HUDEP-2 (cell line): Measurements from ENCODE around the gene FBF1.
"Not testable (repeated sequence)": the region's sequence is repeated elsewhere in the genome, so short reads cannot be mapped to it uniquely, and the experiment has no call there.

Experiments used
- DNase-seq, 76 experiments: peaks; one replicate each; lab custom pipeline; 2025; ENCODE audit not compliant: unreplicated experiment in 76 of 76; lab: John Stamatoyannopoulos, UW

The FBF1 gene

GRCh38 chr17:75876938-75877751 is 63.7 kb downstream of the FBF1 start:
- peak in 1 of 76 experiments; percentile 35 for DNase-seq

- no peak for DNase-seq
Measured at GRCh38 chr17:75876190-75876937, 64.5 kb downstream of the FBF1 start.

- no peak for DNase-seq
Measured at GRCh38 chr17:75875940-75876189, 65.0 kb downstream of the FBF1 start.

- no peak for DNase-seq
Measured at GRCh38 chr17:75875182-75875939, 65.5 kb downstream of the FBF1 start.

- DNase-seq, result no peak
Measured at GRCh38 chr17:75874323-75875181, 66.3 kb downstream of the FBF1 start.

- DNase-seq, result no peak
Measured at GRCh38 chr17:75873587-75874322, 67.1 kb downstream of the FBF1 start.

- DNase-seq, result peak in 41 of 76 experiments; percentile 3 to 65 (median 33)
Measured at GRCh38 chr17:75872434-75873351, 68.1 kb downstream of the FBF1 start.

GRCh38 chr17:75870228-75870627 is 70.6 kb downstream of the FBF1 start:
- not testable (repeated sequence) for DNase-seq

GRCh38 chr17:75869282-75870141 is 71.3 kb downstream of the FBF1 start:
- DNase-seq, result peak in 1 of 76 experiments; percentile 10

- not testable (repeated sequence) for DNase-seq
Measured at GRCh38 chr17:75868730-75869281, 72.0 kb downstream of the FBF1 start.

- DNase-seq, result peak in 1 of 76 experiments; percentile 10
Measured at GRCh38 chr17:75865404-75866188, 75.2 kb downstream of the FBF1 start.

- DNase-seq, result not testable (repeated sequence)
Measured at GRCh38 chr17:75864887-75865286, 76.0 kb downstream of the FBF1 start.

GRCh38 chr17:75864448-75864871 is 76.4 kb downstream of the FBF1 start:
- DNase-seq, result no peak

- DNase-seq, result no peak
Measured at GRCh38 chr17:75861927-75862317, 78.9 kb downstream of the FBF1 start.
